ENCODE data around the gene SLC43A3.

- TF ChIP-seq CTCF (IDR thresholded peaks at IDR 0.05; ENCODE audit: low read depth, low read length), result no peak
- TF ChIP-seq EZH2phosphoT487 (IDR thresholded peaks at IDR 0.05; ENCODE audit: low read depth), result no peak
Observed at GRCh38 chr11:57417056-57417455, 9.9 kb downstream of the SLC43A3 start.

Measured in OCI-LY3 (cell line).